HepG2 (cell line): ENCODE data around the gene FGFR3. TPM values are rescaled to one million over a fixed set of nuclear protein-coding genes. Genes with fewer than 3 reads are reported as not detected.

ENCODE experiments used
- ARHGAP35 ChIP-seq: sonication (generic); formaldehyde crosslinking; IDR thresholded peaks from 2 replicates; pipeline ENCODE4 v1.9.0; 2022; ENCODE audit warnings: mild to moderate bottlenecking, inconsistent platforms, moderate library complexity, missing genetic modification reagents, borderline replicate concordance
- ETV5 ChIP-seq: IDR thresholded peaks from 2 replicates; pipeline ENCODE4 v1.6.1; 2018; ENCODE audit warnings: missing biosample characterization, missing genetic modification reagents, inconsistent platforms, borderline replicate concordance
- GMEB1 ChIP-seq: sonication (generic); formaldehyde crosslinking; IDR thresholded peaks from 2 replicates; pipeline ENCODE4 v1.5.1; 2020; ENCODE audit warnings: missing genetic modification reagents, mild to moderate bottlenecking, borderline replicate concordance
- KDM5B ChIP-seq: sonication (generic); formaldehyde crosslinking; IDR thresholded peaks from 2 replicates; pipeline ENCODE4 v1.4.0; 2020; ENCODE audit warnings: missing genetic modification reagents, mild to moderate bottlenecking, borderline replicate concordance
- NFIB ChIP-seq: sonication (generic); formaldehyde crosslinking; IDR thresholded peaks from 2 replicates; pipeline ENCODE4 v1.9.0; 2021; ENCODE audit warnings: missing genetic modification reagents, mild to moderate bottlenecking, borderline replicate concordance
- RFX3 ChIP-seq: IDR thresholded peaks from 2 replicates; pipeline ENCODE4 v1.6.1; 2016; ENCODE audit warnings: missing biosample characterization, missing genetic modification reagents
- TRIM24 ChIP-seq: sonication (generic); formaldehyde crosslinking; IDR thresholded peaks from 2 replicates; pipeline ENCODE4 v1.8.0; 2022; ENCODE audit warnings: mild to moderate bottlenecking, missing genetic modification reagents
- ZBTB1 ChIP-seq: sonication (generic); formaldehyde crosslinking; IDR thresholded peaks from 2 replicates; pipeline ENCODE4 v1.4.0; 2020; ENCODE audit warnings: missing genetic modification reagents, borderline replicate concordance
- ZNF451 ChIP-seq: sonication (generic); formaldehyde crosslinking; IDR thresholded peaks from 2 replicates; pipeline ENCODE4 v1.5.0; 2020; ENCODE audit warnings: mild to moderate bottlenecking, missing genetic modification reagents
- ZNF547 ChIP-seq: sonication (generic); formaldehyde crosslinking; IDR thresholded peaks from 2 replicates; pipeline ENCODE4 v1.5.1; 2020; ENCODE audit warnings: mild to moderate bottlenecking, missing genetic modification reagents
- ZNF556 ChIP-seq: sonication (generic); formaldehyde crosslinking; IDR thresholded peaks from 2 replicates; pipeline ENCODE4 v1.4.0; 2020; ENCODE audit warnings: mild to moderate bottlenecking, missing genetic modification reagents, borderline replicate concordance
- ZNF572 ChIP-seq: sonication (generic); formaldehyde crosslinking; IDR thresholded peaks from 2 replicates; pipeline ENCODE4 v1.5.1; 2020; ENCODE audit warnings: mild to moderate bottlenecking, missing genetic modification reagents
- ZNF589 ChIP-seq: sonication (generic); formaldehyde crosslinking; conservative IDR thresholded peaks from 2 replicates; pipeline ENCODE4 v1.8.0; 2022; ENCODE audit warnings: mild to moderate bottlenecking, moderate library complexity, missing genetic modification reagents
- ZNF703 ChIP-seq: sonication (generic); formaldehyde crosslinking; IDR thresholded peaks from 2 replicates; pipeline ENCODE4 v1.5.1; 2020; ENCODE audit warnings: missing genetic modification reagents, mild to moderate bottlenecking, moderate library complexity, borderline replicate concordance
- ZNF776 ChIP-seq: sonication (generic); formaldehyde crosslinking; IDR thresholded peaks from 2 replicates; pipeline ENCODE4 v1.4.0; 2020; ENCODE audit warnings: mild to moderate bottlenecking, missing genetic modification reagents
- ZSCAN31 ChIP-seq: sonication (generic); formaldehyde crosslinking; IDR thresholded peaks from 2 replicates; pipeline ENCODE4 v1.5.0; 2020; ENCODE audit warnings: low read depth, mild to moderate bottlenecking, missing genetic modification reagents
- polyA plus RNA-seq, 8 experiments: library from polyadenylated mRNA; depleted of rRNA in 3 of 8; stranded (reverse) in 7 of 8; unstranded in 1 of 8; fragments of >200 nt; fragmentation: Illumina TruSeq in 4 of 8; extraction: Trizol in 4 of 8; gene quantifications; 2 replicates each; pipeline versions ENCODE4 v1.2.1 to v1.2.3, GENCODE V29; 2011 to 2016; ENCODE audit warnings: low read depth in 4 of 8, missing spikeins in 1 of 8, mixed read lengths in 1 of 8; ENCODE audit not compliant: insufficient read depth in 1 of 8
- total RNA-seq, 5 experiments: library from RNA; depleted of rRNA; stranded (reverse); fragments of >200 nt; fragmentation: Illumina TruSeq; extraction: Trizol; gene quantifications; 2 replicates each; pipeline ENCODE4 v1.2.3, GENCODE V29; 2016; ENCODE audit warnings: low read depth in 1 of 5
- TF ChIP-seq, protein P1 (sequence below): sonication (generic); formaldehyde crosslinking; IDR thresholded peaks from 2 replicates; pipeline ENCODE4 v1.4.0; 2020; ENCODE audit warnings: missing genetic modification reagents
- TF ChIP-seq, protein P2 (sequence below): sonication (generic); formaldehyde crosslinking; IDR thresholded peaks from 2 replicates; pipeline ENCODE4 v1.9.0; 2021; ENCODE audit warnings: missing genetic modification reagents, borderline replicate concordance
- TF ChIP-seq, protein P3 (sequence below): sonication (generic); formaldehyde crosslinking; IDR thresholded peaks from 2 replicates; pipeline ENCODE4 v1.4.0; 2020; ENCODE audit warnings: low read depth, mild to moderate bottlenecking, missing genetic modification reagents
- TF ChIP-seq, protein P4 (sequence below): IDR thresholded peaks from 2 replicates; pipeline ENCODE4 v1.6.1; 2016; ENCODE audit warnings: missing genetic modification reagents, missing compliant biosample characterization

FGFR3 gene
- total and polyA plus RNA-seq, 2 of the 13 experiments (the other 11 are each of a cell fraction or from before 2014, with no cell fraction given), result 103 to 109 TPM

GRCh38 chr4:1759818-1760223 lies 33.3 kb upstream of the FGFR3 start (continued):
- TF ChIP-seq TRIM24 (CRISPR knock-in tag), result no peak
- TF ChIP-seq, protein P1, sequence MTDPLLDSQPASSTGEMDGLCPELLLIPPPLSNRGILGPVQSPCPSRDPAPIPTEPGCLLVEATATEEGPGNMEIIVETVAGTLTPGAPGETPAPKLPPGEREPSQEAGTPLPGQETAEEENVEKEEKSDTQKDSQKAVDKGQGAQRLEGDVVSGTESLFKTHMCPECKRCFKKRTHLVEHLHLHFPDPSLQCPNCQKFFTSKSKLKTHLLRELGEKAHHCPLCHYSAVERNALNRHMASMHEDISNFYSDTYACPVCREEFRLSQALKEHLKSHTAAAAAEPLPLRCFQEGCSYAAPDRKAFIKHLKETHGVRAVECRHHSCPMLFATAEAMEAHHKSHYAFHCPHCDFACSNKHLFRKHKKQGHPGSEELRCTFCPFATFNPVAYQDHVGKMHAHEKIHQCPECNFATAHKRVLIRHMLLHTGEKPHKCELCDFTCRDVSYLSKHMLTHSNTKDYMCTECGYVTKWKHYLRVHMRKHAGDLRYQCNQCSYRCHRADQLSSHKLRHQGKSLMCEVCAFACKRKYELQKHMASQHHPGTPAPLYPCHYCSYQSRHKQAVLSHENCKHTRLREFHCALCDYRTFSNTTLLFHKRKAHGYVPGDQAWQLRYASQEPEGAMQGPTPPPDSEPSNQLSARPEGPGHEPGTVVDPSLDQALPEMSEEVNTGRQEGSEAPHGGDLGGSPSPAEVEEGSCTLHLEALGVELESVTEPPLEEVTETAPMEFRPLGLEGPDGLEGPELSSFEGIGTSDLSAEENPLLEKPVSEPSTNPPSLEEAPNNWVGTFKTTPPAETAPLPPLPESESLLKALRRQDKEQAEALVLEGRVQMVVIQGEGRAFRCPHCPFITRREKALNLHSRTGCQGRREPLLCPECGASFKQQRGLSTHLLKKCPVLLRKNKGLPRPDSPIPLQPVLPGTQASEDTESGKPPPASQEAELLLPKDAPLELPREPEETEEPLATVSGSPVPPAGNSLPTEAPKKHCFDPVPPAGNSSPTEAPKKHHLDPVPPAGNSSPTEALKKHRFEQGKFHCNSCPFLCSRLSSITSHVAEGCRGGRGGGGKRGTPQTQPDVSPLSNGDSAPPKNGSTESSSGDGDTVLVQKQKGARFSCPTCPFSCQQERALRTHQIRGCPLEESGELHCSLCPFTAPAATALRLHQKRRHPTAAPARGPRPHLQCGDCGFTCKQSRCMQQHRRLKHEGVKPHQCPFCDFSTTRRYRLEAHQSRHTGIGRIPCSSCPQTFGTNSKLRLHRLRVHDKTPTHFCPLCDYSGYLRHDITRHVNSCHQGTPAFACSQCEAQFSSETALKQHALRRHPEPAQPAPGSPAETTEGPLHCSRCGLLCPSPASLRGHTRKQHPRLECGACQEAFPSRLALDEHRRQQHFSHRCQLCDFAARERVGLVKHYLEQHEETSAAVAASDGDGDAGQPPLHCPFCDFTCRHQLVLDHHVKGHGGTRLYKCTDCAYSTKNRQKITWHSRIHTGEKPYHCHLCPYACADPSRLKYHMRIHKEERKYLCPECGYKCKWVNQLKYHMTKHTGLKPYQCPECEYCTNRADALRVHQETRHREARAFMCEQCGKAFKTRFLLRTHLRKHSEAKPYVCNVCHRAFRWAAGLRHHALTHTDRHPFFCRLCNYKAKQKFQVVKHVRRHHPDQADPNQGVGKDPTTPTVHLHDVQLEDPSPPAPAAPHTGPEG (CRISPR knock-in tag), result no peak
- TF ChIP-seq ZNF547, result no peak
- TF ChIP-seq KDM5B (CRISPR knock-in tag), result peak; percentile 34; the same call in 1 of the 2 replicates
- no peak for TF ChIP-seq ZNF572
- no peak for TF ChIP-seq ZNF703
- TF ChIP-seq, protein P2, sequence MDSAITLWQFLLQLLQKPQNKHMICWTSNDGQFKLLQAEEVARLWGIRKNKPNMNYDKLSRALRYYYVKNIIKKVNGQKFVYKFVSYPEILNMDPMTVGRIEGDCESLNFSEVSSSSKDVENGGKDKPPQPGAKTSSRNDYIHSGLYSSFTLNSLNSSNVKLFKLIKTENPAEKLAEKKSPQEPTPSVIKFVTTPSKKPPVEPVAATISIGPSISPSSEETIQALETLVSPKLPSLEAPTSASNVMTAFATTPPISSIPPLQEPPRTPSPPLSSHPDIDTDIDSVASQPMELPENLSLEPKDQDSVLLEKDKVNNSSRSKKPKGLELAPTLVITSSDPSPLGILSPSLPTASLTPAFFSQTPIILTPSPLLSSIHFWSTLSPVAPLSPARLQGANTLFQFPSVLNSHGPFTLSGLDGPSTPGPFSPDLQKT (CRISPR knock-in tag), result no peak
- TF ChIP-seq ZNF451 (CRISPR knock-in tag), result 0 out of 2 replicates have a peak, but pooled peaks have one; percentile 62
- no peak for TF ChIP-seq ZNF776
- no peak for TF ChIP-seq ZNF556
- TF ChIP-seq ETV5 (CRISPR knock-in tag), result peak; percentile 58; the same call in 1 of the 2 replicates
- no peak for TF ChIP-seq ARHGAP35 (CRISPR knock-in tag)
- TF ChIP-seq NFIB (CRISPR knock-in tag), result 0 out of 2 replicates have a peak, but pooled peaks have one; percentile 25
- TF ChIP-seq ZNF589 (CRISPR knock-in tag), result no peak
- TF ChIP-seq, protein P3, sequence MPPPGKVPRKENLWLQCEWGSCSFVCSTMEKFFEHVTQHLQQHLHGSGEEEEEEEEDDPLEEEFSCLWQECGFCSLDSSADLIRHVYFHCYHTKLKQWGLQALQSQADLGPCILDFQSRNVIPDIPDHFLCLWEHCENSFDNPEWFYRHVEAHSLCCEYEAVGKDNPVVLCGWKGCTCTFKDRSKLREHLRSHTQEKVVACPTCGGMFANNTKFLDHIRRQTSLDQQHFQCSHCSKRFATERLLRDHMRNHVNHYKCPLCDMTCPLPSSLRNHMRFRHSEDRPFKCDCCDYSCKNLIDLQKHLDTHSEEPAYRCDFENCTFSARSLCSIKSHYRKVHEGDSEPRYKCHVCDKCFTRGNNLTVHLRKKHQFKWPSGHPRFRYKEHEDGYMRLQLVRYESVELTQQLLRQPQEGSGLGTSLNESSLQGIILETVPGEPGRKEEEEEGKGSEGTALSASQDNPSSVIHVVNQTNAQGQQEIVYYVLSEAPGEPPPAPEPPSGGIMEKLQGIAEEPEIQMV (CRISPR knock-in tag), result peak; percentile 50; the same call in 1 of the 2 replicates
- no peak for TF ChIP-seq RFX3 (CRISPR knock-in tag)
- TF ChIP-seq ZBTB1 (CRISPR knock-in tag), result no peak
- TF ChIP-seq, protein P4, sequence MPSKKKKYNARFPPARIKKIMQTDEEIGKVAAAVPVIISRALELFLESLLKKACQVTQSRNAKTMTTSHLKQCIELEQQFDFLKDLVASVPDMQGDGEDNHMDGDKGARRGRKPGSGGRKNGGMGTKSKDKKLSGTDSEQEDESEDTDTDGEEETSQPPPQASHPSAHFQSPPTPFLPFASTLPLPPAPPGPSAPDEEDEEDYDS (CRISPR knock-in tag), result no peak
- TF ChIP-seq ZSCAN31 (CRISPR knock-in tag), result 0 out of 2 replicates have a peak, but pooled peaks have one; percentile 17
- TF ChIP-seq GMEB1, result no peak
